Measurements from ENCODE around the gene ZNF414.

GRCh38 chr19:8500158-8500557 lies 13.8 kb downstream of the ZNF414 start:
- TF ChIP-seq EZH2 (IDR thresholded peaks at IDR 0.05; ENCODE audit: low read depth) (no peak), CTCF (conservative IDR thresholded peaks at IDR 0.05) (no peak)
